Fibroblast of lung (primary cell): ENCODE measurements around the gene SEMA4D.

Experiments used
- EZH2 ChIP-seq: IDR thresholded peaks from 2 replicates; pipeline ENCODE4 v1.5.1; 2012; ENCODE audit warnings: low read length, control low read depth, mild to moderate bottlenecking; ENCODE audit errors: missing control alignments
- TF ChIP-seq, protein P1 (sequence below), 2 donors: IDR thresholded peaks in 1 of 2; conservative IDR thresholded peaks in 1 of 2; 1 replicate in 1 of 2; 2 replicates in 1 of 2; pipeline ENCODE4 v1.5.1; 2011 to 2012; ENCODE audit warnings: low read length in 2 of 2, control low read depth in 1 of 2, inconsistent platforms in 1 of 2, low read depth in 1 of 2, mild to moderate bottlenecking in 1 of 2

DNA sequence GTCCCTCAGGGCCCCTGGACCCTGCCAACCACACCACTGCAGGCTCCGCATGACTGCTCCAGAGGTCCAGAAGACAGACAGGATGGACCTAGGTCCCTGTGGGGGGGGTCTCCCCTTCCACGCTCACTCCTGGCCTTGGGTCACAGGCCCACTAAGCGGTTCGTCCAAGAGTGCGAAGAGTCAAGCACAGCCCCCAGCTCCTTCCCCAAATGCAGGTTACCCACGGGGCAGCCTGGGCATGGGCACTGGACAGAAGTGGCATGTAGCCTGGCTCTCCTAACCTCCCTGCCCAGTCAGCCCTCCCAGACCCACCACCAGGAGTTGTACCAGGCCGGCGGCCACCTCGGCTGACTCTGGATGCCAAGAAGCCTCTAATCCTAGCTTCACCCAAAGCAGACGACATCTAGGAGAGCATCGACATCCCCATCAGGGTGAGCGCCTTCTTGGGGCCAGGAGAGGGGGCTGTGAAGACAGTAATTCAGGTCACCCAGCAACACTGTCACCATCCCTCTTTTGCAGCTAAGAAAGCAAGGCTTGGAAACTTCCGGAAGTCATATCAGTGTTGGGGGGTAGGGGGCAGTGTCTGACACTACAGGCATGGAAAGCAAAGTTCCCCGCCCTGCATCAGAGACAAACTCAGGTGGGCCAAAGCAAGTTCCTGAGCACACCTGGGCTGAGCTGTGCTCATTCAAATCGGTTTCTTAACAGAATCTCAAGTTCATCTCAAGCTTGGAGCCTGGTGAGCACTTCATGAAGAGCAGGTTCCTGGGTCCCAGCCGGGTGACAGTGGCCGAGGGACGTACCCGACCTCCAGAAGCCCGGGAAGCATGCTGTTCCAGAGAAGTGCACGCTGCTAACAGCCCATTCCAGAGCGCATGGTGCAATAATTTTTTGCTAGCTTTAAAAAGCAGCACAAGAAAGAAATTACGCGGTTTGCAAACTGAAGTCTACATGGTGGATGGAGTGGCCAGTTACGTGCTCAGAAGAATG, 68.7 kb downstream of the SEMA4D start:
- TF ChIP-seq, protein P1, sequence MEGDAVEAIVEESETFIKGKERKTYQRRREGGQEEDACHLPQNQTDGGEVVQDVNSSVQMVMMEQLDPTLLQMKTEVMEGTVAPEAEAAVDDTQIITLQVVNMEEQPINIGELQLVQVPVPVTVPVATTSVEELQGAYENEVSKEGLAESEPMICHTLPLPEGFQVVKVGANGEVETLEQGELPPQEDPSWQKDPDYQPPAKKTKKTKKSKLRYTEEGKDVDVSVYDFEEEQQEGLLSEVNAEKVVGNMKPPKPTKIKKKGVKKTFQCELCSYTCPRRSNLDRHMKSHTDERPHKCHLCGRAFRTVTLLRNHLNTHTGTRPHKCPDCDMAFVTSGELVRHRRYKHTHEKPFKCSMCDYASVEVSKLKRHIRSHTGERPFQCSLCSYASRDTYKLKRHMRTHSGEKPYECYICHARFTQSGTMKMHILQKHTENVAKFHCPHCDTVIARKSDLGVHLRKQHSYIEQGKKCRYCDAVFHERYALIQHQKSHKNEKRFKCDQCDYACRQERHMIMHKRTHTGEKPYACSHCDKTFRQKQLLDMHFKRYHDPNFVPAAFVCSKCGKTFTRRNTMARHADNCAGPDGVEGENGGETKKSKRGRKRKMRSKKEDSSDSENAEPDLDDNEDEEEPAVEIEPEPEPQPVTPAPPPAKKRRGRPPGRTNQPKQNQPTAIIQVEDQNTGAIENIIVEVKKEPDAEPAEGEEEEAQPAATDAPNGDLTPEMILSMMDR (conservative IDR thresholded peaks at IDR 0.05 in 1 of 2, IDR thresholded peaks at IDR 0.05 in 1 of 2; ENCODE audit: low read depth in 1 of 2, low read length in 2 of 2), result no peak
- TF ChIP-seq EZH2, result no peak
